Common myeloid progenitor, CD34-positive (primary cell): ENCODE data around the gene SYT8.

Experiments used
- CTCF ChIA-PET: fragments of 350-600 bp; sonication (Branson Sonifier 250); formaldehyde crosslinking; loops from one replicate; lab custom pipeline; 2021; ENCODE audit warnings: antibody characterized with exemption; lab: Charles Lee
- POLR2A ChIA-PET: fragments of 350-600 bp; sonication (Branson Sonifier 250); formaldehyde crosslinking; loops from one replicate; lab custom pipeline; 2021; ENCODE audit warnings: antibody characterized with exemption; lab: Charles Lee
- DNase-seq, 3 donors: peaks; one replicate each; pipeline versions ENCODE4 v3.0.0 to v3.0.0-alpha.2; 2013
- H3K27ac ChIP-seq, 2 experiments: 1 replicate in 1 of 2; 2 replicates in 1 of 2; pipeline ENCODE4 v1.7.0; 2013; ENCODE audit warnings: inconsistent platforms in 2 of 2, low read length in 2 of 2, mild to moderate bottlenecking in 2 of 2, low read depth in 1 of 2, moderate library complexity in 1 of 2; ENCODE audit not compliant: severe bottlenecking in 2 of 2, insufficient read depth in 1 of 2, poor library complexity in 1 of 2
- H3K27me3 ChIP-seq, 5 experiments: replicated peaks in 2 of 5; 1 replicate in 3 of 5; 2 replicates in 2 of 5; pipeline versions ENCODE4 v1.6.1 to v1.7.0; 2013; ENCODE audit warnings: low read length in 4 of 5, mild to moderate bottlenecking in 2 of 5, moderate library complexity in 2 of 5, inconsistent platforms in 1 of 5; ENCODE audit not compliant: insufficient read depth in 5 of 5, control insufficient read depth in 4 of 5
- H3K36me3 ChIP-seq, 4 experiments: 1 replicate in 2 of 4; 2 replicates in 2 of 4; pipeline versions ENCODE4 v1.6.1 to v1.7.0; 2013; ENCODE audit warnings: low read length in 3 of 4, control low read depth in 1 of 4, mild to moderate bottlenecking in 1 of 4; ENCODE audit not compliant: control insufficient read depth in 4 of 4, insufficient read depth in 4 of 4
- H3K4me1 ChIP-seq, 4 experiments: 1 replicate in 3 of 4; 2 replicates in 1 of 4; pipeline versions ENCODE4 v1.6.1 to v1.7.1; 2013; ENCODE audit warnings: low read length in 3 of 4, mild to moderate bottlenecking in 3 of 4, control low read depth in 1 of 4, inconsistent platforms in 1 of 4, moderate library complexity in 1 of 4; ENCODE audit not compliant: control insufficient read depth in 4 of 4, insufficient read depth in 4 of 4; ENCODE audit errors: control extremely low read depth in 1 of 4
- H3K4me3 ChIP-seq, 7 experiments: 1 replicate in 4 of 7; 2 replicates in 3 of 7; pipeline versions ENCODE4 v1.5.1 to v1.7.0; 2013; ENCODE audit warnings: mild to moderate bottlenecking in 7 of 7, low read length in 6 of 7, moderate library complexity in 6 of 7, inconsistent platforms in 2 of 7, low read depth in 2 of 7, control low read depth in 1 of 7; ENCODE audit not compliant: insufficient read depth in 4 of 7, control insufficient read depth in 1 of 7; ENCODE audit errors: extremely low read depth in 1 of 7
- H3K9me3 ChIP-seq, 5 experiments: 1 replicate in 4 of 5; 2 replicates in 1 of 5; pipeline versions ENCODE4 v1.6.1 to v1.7.1; 2013; ENCODE audit warnings: low read length in 4 of 5, mild to moderate bottlenecking in 2 of 5, inconsistent platforms in 1 of 5, low read depth in 1 of 5, moderate library complexity in 1 of 5; ENCODE audit not compliant: control insufficient read depth in 4 of 5, insufficient read depth in 2 of 5; ENCODE audit errors: control extremely low read depth in 1 of 5
- WGBS: methylation state at CpG from one replicate; pipeline ENCODE4 v1.1.5; 2013; ENCODE audit not compliant: insufficient coverage; 5-methylcytosine and 5-hydroxymethylcytosine counted together

Gene SYT8

DNA sequence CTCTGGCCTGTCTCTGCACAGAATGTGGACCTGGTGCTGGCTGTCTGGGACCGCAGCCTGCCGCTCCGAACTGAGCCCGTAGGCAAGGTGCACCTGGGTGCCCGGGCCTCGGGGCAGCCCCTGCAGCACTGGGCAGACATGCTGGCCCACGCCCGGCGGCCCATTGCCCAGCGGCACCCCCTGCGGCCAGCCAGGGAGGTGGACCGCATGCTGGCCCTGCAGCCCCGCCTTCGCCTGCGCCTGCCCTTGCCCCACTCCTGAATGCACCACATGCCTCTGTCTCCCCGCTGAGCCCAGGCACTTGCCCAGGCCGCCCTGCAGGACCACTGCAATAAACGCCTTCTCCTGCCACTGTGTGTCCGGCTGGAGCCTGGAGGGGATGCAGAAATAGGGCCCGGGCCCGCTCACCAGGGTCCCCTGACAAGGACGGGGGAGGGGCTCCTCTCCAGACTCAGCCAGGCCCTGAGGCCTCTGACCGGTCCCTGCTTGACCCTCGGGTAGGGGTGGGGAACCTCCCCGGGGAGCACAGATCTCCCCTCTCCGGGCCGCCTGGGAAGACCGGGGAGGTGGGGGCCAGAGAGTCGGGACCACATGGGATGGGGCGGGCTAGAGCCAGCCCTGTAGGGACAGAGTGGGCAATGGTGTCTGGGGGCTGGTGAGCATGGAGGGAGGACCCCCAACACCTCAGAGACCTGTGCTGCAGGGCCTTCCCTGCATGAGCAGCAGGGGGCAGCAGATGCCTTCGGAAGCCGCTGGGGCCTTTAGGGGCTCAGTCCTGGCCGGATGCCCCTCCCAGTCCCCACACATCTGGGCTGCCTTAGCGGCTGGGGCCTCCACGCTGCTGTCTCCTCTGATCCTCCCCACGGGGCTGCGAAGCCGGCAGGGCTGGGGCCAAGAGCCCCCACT, 2.6 kb downstream of the SYT8 start:
- WGBS, result 61% methylated on average over 31 of the region's 38 CpGs
- DNase-seq, result peak; percentile 79 to 90 (median 88)
- no peak overlapping the region for H3K27ac ChIP-seq
- ChIA-PET POLR2A (no interaction called here), CTCF (interaction anchor here (0.7 to 11.3 kb wide), 19 partner anchors 11 to 320 kb away, joined by 3 to 213 read pairs (median 4); partner anchors contain the start of gene KRTAP5-6)
- H3K27me3 ChIP-seq, result peaks cover 0 to 2% (median 0%) of the 10 kb centered on the region in 5 experiments
- H3K4me1 ChIP-seq, result peaks cover 0 to 54% (median 38%) of the 10 kb centered on the region in 4 experiments
- no peaks in the 10 kb centered on the region for H3K36me3 ChIP-seq
- H3K4me3 ChIP-seq, result no peak overlapping the region
- H3K9me3 ChIP-seq, result no peaks in the 10 kb centered on the region

DNA sequence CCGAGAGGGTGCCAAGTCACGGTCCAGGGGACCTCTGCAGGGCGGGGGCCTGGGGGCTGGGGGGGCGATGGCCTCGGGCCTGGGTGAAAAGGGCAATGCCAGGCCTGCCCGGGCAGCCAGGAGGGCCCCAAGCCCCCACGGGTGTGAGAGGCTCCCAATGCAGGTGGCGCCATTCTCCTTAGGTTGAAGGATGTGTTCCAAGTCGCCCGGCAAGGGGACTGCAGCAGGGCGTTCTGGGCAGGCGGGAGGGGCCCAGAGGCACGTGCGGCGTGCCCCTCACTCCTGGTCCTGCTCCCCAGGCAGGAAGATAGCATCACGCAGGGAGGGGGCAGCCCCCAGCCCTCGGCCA, 3.3 kb downstream of the SYT8 start:
- peak in 1 of 3 donors; percentile 37 for DNase-seq
- Histone ChIP-seq H3K36me3 (no peaks in the 10 kb centered on the region), H3K27me3 (peaks cover 0 to 2% (median 0%) of the 10 kb centered on the region in 5 experiments), H3K27ac (no peak overlapping the region), H3K4me1 (peaks cover 0 to 60% (median 38%) of the 10 kb centered on the region in 4 experiments), H3K9me3 (no peaks in the 10 kb centered on the region), H3K4me3 (no peak overlapping the region)
- ChIA-PET POLR2A (no interaction called here), CTCF (interaction anchor here (0.9 to 2.0 kb wide), 10 partner anchors 10 to 185 kb away, joined by 3 to 7 read pairs (median 4); no protein-coding TSS in a partner anchor)
- 49% methylated on average over 14 of the region's 17 CpGs for WGBS

DNA sequence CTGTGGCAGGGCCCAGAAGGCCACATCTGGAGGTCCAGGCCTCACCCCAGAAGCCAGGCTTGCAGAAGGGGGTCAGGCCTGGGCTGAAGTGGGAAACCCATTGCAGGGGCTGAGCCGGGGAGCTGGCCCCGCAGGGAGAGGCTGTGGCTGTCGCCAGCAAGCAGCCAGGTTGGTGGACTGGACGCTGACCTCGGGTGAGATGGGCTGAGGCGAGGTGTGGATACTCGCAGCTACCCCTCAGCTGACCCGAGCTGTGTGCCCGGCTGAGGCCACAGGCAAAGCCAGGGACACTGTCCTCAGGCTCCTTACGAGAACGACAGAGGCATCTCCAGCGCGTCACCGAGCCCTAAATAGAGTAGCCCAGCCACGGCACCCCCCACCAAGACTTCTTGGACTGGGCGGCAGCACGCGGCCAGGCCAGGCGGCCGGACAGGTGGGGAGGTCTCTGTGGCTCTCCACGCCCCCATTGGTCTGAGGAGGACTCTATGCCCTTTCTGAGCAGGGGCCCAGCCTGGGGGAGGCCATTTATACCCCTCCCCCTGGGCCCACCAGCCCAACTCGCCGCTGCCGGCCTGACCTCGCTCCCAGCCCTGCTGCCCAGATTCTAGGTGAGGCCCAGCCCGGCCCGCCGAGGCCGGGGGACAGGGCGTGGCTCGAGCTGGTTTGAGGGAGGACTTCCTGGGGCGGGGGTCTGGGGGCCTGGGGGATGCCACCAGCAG, 3.8 kb downstream of the SYT8 start, which contains the start of gene TNNI2:
TNNI2 (plus strand) TSS at position 556 of the 719 bp plus-strand sequence. CDS start 716 bp downstream, outside the sequence.
- no peaks in the 10 kb centered on the region for H3K27me3 ChIP-seq
- H3K4me3 ChIP-seq, result peak within 1 kb of the TSS in 1 of 7 experiments; percentile 28
- DNase-seq, result no peak
- H3K4me1 ChIP-seq, result peaks cover 0 to 65% (median 41%) of the 10 kb centered on the region in 4 experiments
- H3K27ac ChIP-seq, result no peak within 1 kb of the TSS
- ChIA-PET CTCF (interaction anchor here (0.9 to 2.5 kb wide), 11 partner anchors 10 to 312 kb away, joined by 3 to 11 read pairs (median 5); no protein-coding TSS in a partner anchor), POLR2A (no interaction called here)
- 95% methylated on average over 24 of the region's 32 CpGs for WGBS
- H3K36me3 ChIP-seq, result no peaks in the 10 kb centered on the region
- H3K9me3 ChIP-seq, result no peaks in the 10 kb centered on the region

DNA sequence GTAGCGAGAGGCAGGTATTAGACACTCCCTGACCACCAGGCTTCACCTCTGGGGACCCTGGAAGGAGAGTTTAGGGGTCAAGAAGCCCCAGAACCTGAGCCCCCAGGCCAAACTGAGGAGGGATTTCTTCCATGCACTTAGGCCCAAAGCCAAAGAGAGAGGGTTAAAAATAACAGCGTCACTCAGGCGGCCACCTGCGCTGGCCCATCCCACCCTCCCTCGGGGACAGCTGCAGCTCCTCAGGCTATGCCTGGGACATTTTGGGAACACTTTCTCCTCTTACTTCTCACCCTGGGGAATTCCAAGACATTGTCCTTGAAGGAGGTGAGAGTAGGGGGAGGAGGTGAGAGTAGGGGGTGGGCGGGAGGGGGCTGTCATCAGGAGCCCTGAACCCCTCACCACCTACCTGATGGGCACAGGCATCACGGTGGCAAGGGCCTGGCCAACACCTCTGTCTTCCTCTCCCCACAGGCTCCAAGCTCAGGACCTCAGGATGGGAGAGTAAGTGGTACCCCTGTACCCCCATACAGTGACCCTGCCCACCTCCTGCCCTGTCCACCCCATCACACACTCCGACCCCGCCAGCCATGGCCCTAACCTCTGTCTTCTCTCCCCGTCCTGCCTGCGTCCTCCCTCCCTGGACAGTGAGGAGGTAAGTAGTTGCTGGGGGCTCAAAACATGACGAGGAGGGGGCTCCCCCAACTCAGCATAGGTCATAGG, 4.6 kb downstream of the SYT8 start:
- no peaks in the 10 kb centered on the region for H3K9me3 ChIP-seq
- POLR2A ChIA-PET, result no interaction called here
- no peak overlapping the region for H3K4me3 ChIP-seq
- no peak overlapping the region for H3K27ac ChIP-seq
- H3K36me3 ChIP-seq, result no peaks in the 10 kb centered on the region
- 36% methylated on average over 3 of the region's 12 CpGs for WGBS
- no peaks in the 10 kb centered on the region for H3K27me3 ChIP-seq
- peaks cover 0 to 72% (median 49%) of the 10 kb centered on the region in 4 experiments for H3K4me1 ChIP-seq
- CTCF ChIA-PET, result interaction anchor here (0.9 to 2.5 kb wide), 7 partner anchors 9 to 312 kb away, joined by 3 to 11 read pairs (median 6); no protein-coding TSS in a partner anchor
- DNase-seq, result no peak

DNA sequence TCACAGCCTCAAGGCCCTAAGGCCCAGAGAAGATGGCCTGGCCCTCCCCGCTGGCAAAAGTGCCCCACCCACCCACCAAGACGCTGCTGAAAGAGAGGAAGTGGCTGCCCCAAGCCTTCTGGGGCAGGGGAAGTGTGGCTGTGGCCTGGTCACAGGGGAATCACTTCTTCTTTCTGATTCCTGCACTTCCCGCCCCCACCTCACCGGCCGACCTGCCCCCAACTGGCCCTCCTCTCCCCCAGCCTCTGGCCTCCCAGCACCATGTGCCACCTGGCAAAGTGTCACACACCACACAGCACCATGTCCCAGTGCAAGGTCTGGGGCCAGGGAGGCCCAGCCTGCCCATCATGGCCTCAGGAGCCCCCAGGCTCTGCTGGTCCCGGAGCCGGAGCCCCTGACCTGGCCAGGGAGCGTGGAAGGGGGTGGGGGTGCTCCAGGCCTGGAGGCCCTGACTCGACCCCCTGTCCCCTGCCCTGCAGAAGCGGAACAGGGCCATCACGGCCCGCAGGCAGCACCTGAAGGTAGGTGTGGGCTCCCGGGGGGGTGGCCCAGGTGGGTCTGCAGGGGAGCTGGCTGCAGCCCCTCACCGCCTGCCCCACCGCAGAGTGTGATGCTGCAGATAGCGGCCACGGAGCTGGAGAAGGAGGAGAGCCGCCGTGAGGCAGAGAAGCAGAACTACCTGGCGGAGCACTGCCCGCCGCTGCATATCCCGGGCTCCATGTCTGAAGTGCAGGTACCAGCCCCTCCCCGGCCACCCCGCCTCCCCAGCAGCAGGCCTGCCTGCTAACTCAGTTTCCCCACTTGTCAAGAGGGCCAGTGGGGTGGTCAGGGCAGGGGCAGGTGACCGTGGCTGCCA, 5.4 kb downstream of the SYT8 start:
- ChIA-PET CTCF (interaction anchor here (0.7 to 2.5 kb wide), 5 partner anchors 9 to 311 kb away, joined by 3 to 11 read pairs (median 5); no protein-coding TSS in a partner anchor), POLR2A (interaction anchor here (0.6 kb wide), 1 partner anchor 92 kb away, joined by 3 read pairs; no protein-coding TSS in a partner anchor)
- Histone ChIP-seq H3K4me3 (peak overlapping the region in 2 of 7 experiments; percentile 28 to 48), H3K27me3 (no peaks in the 10 kb centered on the region), H3K27ac (no peak overlapping the region), H3K9me3 (no peaks in the 10 kb centered on the region), H3K36me3 (no peaks in the 10 kb centered on the region), H3K4me1 (peaks cover 7 to 80% (median 57%) of the 10 kb centered on the region in 4 experiments)
- 34% methylated on average over 21 of the region's 26 CpGs for WGBS
- peak; percentile 34 to 83 (median 79) for DNase-seq
